HG02885 (cell line): ENCODE measurements around the gene TSR1.
"Not testable (repeated sequence)": the region's sequence is repeated elsewhere in the genome, so short reads cannot be mapped to it uniquely, and the experiment has no call there.

ENCODE experiments used
- ATAC-seq: cut with Tn5 transposase; IDR thresholded peaks from one replicate; pipeline ENCODE4 v1.9.1; 2021; ENCODE audit warnings: mild to moderate bottlenecking; ENCODE audit not compliant: unreplicated experiment, poor library complexity

The TSR1 gene

GRCh38 chr17:2343421-2343820, 7.2 kb upstream of the TSR1 start:
- no peak for ATAC-seq

GRCh38 chr17:2338315-2338657, 2.0 kb upstream of the TSR1 start:
- no peak for ATAC-seq

- ATAC-seq = peak; percentile 33
These were observed 1.5 kb upstream of the TSR1 start for GRCh38 chr17:2337544-2338314.

- ATAC-seq = peak; percentile 36
These were observed 741 bp upstream of the TSR1 start, which contains the start of gene SGSM2 for GRCh38 chr17:2336852-2337543. Gene SGSM2, plus strand, starts transcription at chr17:2337501. Its CDS starts 188 bp downstream, at chr17:2337689.

GRCh38 chr17:2335726-2336214, 487 bp downstream of the TSR1 start:
- ATAC-seq = no peak

GRCh38 chr17:2331303-2331702, 5.0 kb downstream of the TSR1 start:
- ATAC-seq = no peak

- no peak for ATAC-seq
These were observed 12.5 kb downstream of the TSR1 start for GRCh38 chr17:2323629-2324314.

GRCh38 chr17:2321399-2321798, 14.9 kb downstream of the TSR1 start:
- ATAC-seq = no peak

- no peak for ATAC-seq
These were observed 17.2 kb downstream of the TSR1 start for GRCh38 chr17:2319051-2319450.

GRCh38 chr17:2317796-2318195, 18.5 kb downstream of the TSR1 start:
- ATAC-seq = no peak

GRCh38 chr17:2316916-2317205, 19.4 kb downstream of the TSR1 start:
- not testable (repeated sequence) for ATAC-seq

- ATAC-seq = no peak
These were observed 23.5 kb downstream of the TSR1 start for GRCh38 chr17:2312736-2313135.

- ATAC-seq = no peak
These were observed 26.7 kb downstream of the TSR1 start for GRCh38 chr17:2309338-2310154.

GRCh38 chr17:2304931-2305330, 31.3 kb downstream of the TSR1 start:
- ATAC-seq = no peak

- ATAC-seq = peak; percentile 81
These were observed 32.8 kb downstream of the TSR1 start, which contains the start of the genes SMG6 and SRR for GRCh38 chr17:2303204-2304188. Gene SMG6, minus strand, starts transcription at chr17:2303785. Its CDS starts 65 bp downstream, at chr17:2303720. Gene SRR, plus strand, starts transcription at chr17:2303950. Its CDS starts 11,611 bp downstream, at chr17:2315561.

GRCh38 chr17:2302778-2303203, 33.5 kb downstream of the TSR1 start:
- peak; percentile 5 for ATAC-seq

GRCh38 chr17:2299756-2300155, 36.5 kb downstream of the TSR1 start:
- ATAC-seq = no peak

- ATAC-seq = no peak
These were observed 37.1 kb downstream of the TSR1 start for GRCh38 chr17:2299136-2299535.

- ATAC-seq = no peak
These were observed 39.2 kb downstream of the TSR1 start for GRCh38 chr17:2297023-2297422.
